ENCODE measurements around the gene BNC2. TPM values are rescaled to one million over a fixed set of nuclear protein-coding genes. Genes with fewer than 3 reads are reported as not detected.

Gene BNC2
- total and polyA plus RNA-seq, 4 donors: 0.96 to 23.2 (median 9.7) TPM

DNA sequence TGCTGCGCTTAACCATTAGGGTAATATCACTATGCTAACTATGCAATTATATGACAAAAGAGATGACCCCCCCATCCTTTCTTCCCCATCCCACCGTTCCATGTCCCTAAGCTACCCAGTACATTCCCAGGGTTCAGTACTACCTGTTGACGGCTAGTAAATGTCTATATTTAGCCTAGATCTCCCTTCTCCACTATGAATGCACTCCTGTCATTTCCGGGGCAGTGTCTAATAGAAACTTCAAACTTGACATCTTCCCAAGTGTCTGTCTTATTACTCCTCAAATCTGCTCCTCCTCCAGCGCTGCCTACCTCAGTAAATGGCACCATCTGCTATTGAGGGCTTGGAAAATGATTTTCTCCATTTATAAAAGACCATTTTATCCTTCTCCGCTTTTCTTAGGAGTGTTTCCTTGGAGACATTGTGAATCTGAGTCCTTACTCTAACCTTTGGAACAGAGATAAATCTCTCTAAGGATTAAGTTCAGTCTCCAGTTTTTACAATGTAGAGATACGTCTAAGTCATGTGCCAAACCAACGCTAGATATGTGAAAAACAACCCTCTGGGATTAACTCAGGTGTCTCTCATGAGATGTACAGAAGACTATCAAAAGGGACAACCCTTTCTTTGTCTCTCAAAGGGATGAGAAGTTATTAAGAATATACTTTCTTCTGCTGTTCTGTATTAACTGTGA is 114.9 kb downstream of the BNC2 start:
- Histone ChIP-seq H3K4me3 (no peak overlapping the region), H3K27me3 (ENCODE audit: control insufficient read depth in 3 of 3, insufficient read depth in 3 of 3, low read length in 2 of 3) (no peaks in the 10 kb centered on the region), H3K9me3 (ENCODE audit: control insufficient read depth in 4 of 4, insufficient read depth in 3 of 4, low read length in 3 of 4) (no peaks in the 10 kb centered on the region), H3K36me3 (ENCODE audit: control insufficient read depth in 4 of 4, insufficient read depth in 4 of 4, low read length in 4 of 4) (no peaks in the 10 kb centered on the region), H3K9ac (ENCODE audit: insufficient read depth in 1 of 2, low read length in 2 of 2) (no peak overlapping the region), H3K4me1 (ENCODE audit: control insufficient read depth in 5 of 5, insufficient read depth in 5 of 5, low read length in 5 of 5) (peaks cover 0 to 2% (median 0%) of the 10 kb centered on the region in 5 donors), H3K27ac (ENCODE audit: low read depth in 1 of 2, low read length in 1 of 2) (no peak overlapping the region)
- 90 to 93% methylated on average over 8 of the region's 8 CpGs for WGBS, 2 donors
- ATAC-seq (ENCODE audit: insufficient read depth, low FRiP score) (no peak), DNase-seq (no peak)
- no peak for TF ChIP-seq CTCF (IDR thresholded peaks at IDR 0.05; ENCODE audit: control extremely low read depth, extremely low read depth)

DNA sequence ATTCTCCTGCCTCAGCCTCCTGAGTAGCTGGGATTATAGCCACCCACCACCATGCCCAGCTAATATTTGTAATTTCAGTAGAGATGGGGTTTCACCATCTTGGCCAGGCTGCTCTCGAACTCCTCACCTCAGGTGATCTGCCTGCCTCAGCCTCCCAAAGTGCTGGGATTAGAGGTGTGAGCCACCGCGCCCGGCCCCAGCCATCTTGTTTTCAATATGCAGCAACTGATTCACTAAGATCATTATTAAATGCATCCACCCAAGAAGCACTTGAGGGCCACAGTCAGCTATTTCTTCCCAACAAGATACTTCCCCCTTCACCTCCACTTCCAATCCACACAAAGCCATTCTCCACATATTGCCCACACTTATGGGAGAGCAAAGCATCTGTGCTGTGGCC is 115.8 kb downstream of the BNC2 start:
- no peak for ATAC-seq (ENCODE audit: insufficient read depth, low FRiP score)
- Histone ChIP-seq H3K9me3 (ENCODE audit: control insufficient read depth in 4 of 4, insufficient read depth in 3 of 4, low read length in 3 of 4) (no peaks in the 10 kb centered on the region), H3K36me3 (ENCODE audit: control insufficient read depth in 4 of 4, insufficient read depth in 4 of 4, low read length in 4 of 4) (no peaks in the 10 kb centered on the region), H3K27ac (ENCODE audit: low read depth in 1 of 2, low read length in 1 of 2) (no peak overlapping the region), H3K4me3 (no peak overlapping the region), H3K4me1 (ENCODE audit: control insufficient read depth in 5 of 5, insufficient read depth in 5 of 5, low read length in 5 of 5) (peaks cover 0 to 2% (median 0%) of the 10 kb centered on the region in 5 donors), H3K9ac (ENCODE audit: insufficient read depth in 1 of 2, low read length in 2 of 2) (no peak overlapping the region), H3K27me3 (ENCODE audit: control insufficient read depth in 3 of 3, insufficient read depth in 3 of 3, low read length in 2 of 3) (no peaks in the 10 kb centered on the region)
- TF ChIP-seq CTCF (IDR thresholded peaks at IDR 0.05; ENCODE audit: control extremely low read depth, extremely low read depth): no peak
- WGBS, 2 donors: 95 to 100% methylated on average over 4 of the region's 4 CpGs
- DNase-seq: no peak

DNA sequence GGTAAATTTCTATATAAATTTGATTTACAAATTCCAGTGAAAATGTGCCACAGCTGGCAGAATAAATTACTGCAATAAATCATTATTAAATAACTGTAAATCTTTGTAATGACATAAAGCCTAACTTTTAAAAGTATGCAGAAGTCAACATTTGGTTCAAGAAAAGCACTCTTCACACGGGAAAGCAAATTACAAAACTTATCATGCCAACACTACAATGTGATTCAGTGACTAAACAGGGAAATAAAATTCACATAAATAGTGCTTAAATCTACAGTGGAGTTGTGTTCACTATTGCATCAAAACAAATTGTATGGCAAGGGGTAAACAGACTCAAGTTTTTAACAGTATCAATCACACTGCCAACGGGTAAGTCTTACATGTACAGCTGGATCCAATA is 117.2 kb downstream of the BNC2 start:
- no peak for TF ChIP-seq CTCF (IDR thresholded peaks at IDR 0.05; ENCODE audit: control extremely low read depth, extremely low read depth)
- ATAC-seq (ENCODE audit: insufficient read depth, low FRiP score): no peak

GRCh38 chr9:16752601-16753000 is 117.9 kb downstream of the BNC2 start:
- TF ChIP-seq CTCF (IDR thresholded peaks at IDR 0.05; ENCODE audit: control extremely low read depth, extremely low read depth): no peak
- WGBS, 2 donors: 85 to 89% methylated on average over 2 of the region's 2 CpGs

More for the DNA sequence above, 117.2 kb downstream of the BNC2 start:
- Histone ChIP-seq H3K4me3 (no peak overlapping the region), H3K27me3 (ENCODE audit: control insufficient read depth in 3 of 3, insufficient read depth in 3 of 3, low read length in 2 of 3) (no peaks in the 10 kb centered on the region), H3K27ac (ENCODE audit: low read depth in 1 of 2, low read length in 1 of 2) (no peak overlapping the region), H3K9ac (ENCODE audit: insufficient read depth in 1 of 2, low read length in 2 of 2) (no peak overlapping the region), H3K9me3 (ENCODE audit: control insufficient read depth in 4 of 4, insufficient read depth in 3 of 4, low read length in 3 of 4) (no peaks in the 10 kb centered on the region), H3K4me1 (ENCODE audit: control insufficient read depth in 5 of 5, insufficient read depth in 5 of 5, low read length in 5 of 5) (peaks cover 0 to 2% (median 0%) of the 10 kb centered on the region in 5 donors), H3K36me3 (ENCODE audit: control insufficient read depth in 4 of 4, insufficient read depth in 4 of 4, low read length in 4 of 4) (no peaks in the 10 kb centered on the region)
- 65 to 79% methylated on average over 2 of the region's 2 CpGs for WGBS, 2 donors
- DNase-seq: no peak

More at GRCh38 chr9:16752601-16753000, 117.9 kb downstream of the BNC2 start:
- Histone ChIP-seq H3K27ac (ENCODE audit: low read depth in 1 of 2, low read length in 1 of 2) (no peak overlapping the region), H3K4me3 (no peak overlapping the region), H3K36me3 (ENCODE audit: control insufficient read depth in 4 of 4, insufficient read depth in 4 of 4, low read length in 4 of 4) (no peaks in the 10 kb centered on the region), H3K9ac (ENCODE audit: insufficient read depth in 1 of 2, low read length in 2 of 2) (no peak overlapping the region), H3K9me3 (ENCODE audit: control insufficient read depth in 4 of 4, insufficient read depth in 3 of 4, low read length in 3 of 4) (no peaks in the 10 kb centered on the region), H3K4me1 (ENCODE audit: control insufficient read depth in 5 of 5, insufficient read depth in 5 of 5, low read length in 5 of 5) (peaks cover 0 to 2% (median 0%) of the 10 kb centered on the region in 5 donors), H3K27me3 (ENCODE audit: control insufficient read depth in 3 of 3, insufficient read depth in 3 of 3, low read length in 2 of 3) (no peaks in the 10 kb centered on the region)
- DNase-seq: no peak
- ATAC-seq (ENCODE audit: insufficient read depth, low FRiP score): no peak
